Fibroblast of lung (primary cell): Measurements from ENCODE around the gene SNRNP40. TPM values are rescaled to one million over a fixed set of nuclear protein-coding genes. Genes with fewer than 3 reads are reported as not detected.

Source experiments
- DNase-seq, 2 donors: peaks; one replicate each; pipeline versions ENCODE4 v3.0.0 to v3.0.0-alpha.2; 2010; ENCODE audit warnings: low read depth in 2 of 2
- H2AFZ ChIP-seq: 2 replicates; pipeline ENCODE4 v1.5.1; 2012; ENCODE audit warnings: low read length, control low read depth, inconsistent platforms
- H3K27ac ChIP-seq: 2 replicates; pipeline ENCODE4 v1.5.1; 2011; ENCODE audit warnings: low read length, control low read depth; ENCODE audit not compliant: insufficient read depth
- H3K27me3 ChIP-seq: 2 replicates; pipeline ENCODE4 v1.5.1; 2011; ENCODE audit warnings: mild to moderate bottlenecking, low read length; ENCODE audit not compliant: control insufficient read depth, insufficient read depth
- H3K36me3 ChIP-seq: 2 replicates; pipeline ENCODE4 v1.5.1; 2011; ENCODE audit warnings: low read length; ENCODE audit not compliant: control insufficient read depth, insufficient read depth
- H3K4me1 ChIP-seq: 2 replicates; pipeline ENCODE4 v1.5.1; 2011; ENCODE audit warnings: low read length; ENCODE audit not compliant: control insufficient read depth, insufficient read depth; ENCODE audit errors: extremely low read depth
- H3K4me2 ChIP-seq: 2 replicates; pipeline ENCODE4 v1.5.1; 2011; ENCODE audit warnings: low read length, control low read depth; ENCODE audit not compliant: insufficient read depth; ENCODE audit errors: extremely low read depth
- H3K4me3 ChIP-seq, 4 experiments: fragments of 200-600 bp in 1 of 4; sonication (generic) in 1 of 4; replicated peaks in 1 of 4; 2 replicates each; pipeline ENCODE4 v1.5.1; 2011 to 2016; ENCODE audit warnings: low read length in 4 of 4, low read depth in 3 of 4, mild to moderate bottlenecking in 3 of 4, control low read depth in 2 of 4, inconsistent platforms in 1 of 4, mixed read lengths in 1 of 4; ENCODE audit not compliant: insufficient read depth in 1 of 4; ENCODE audit errors: control extremely low read depth in 1 of 4
- H3K79me2 ChIP-seq: 2 replicates; pipeline ENCODE4 v1.5.1; 2012; ENCODE audit warnings: mild to moderate bottlenecking, low read length, inconsistent platforms; ENCODE audit not compliant: control insufficient read depth, insufficient read depth
- H3K9ac ChIP-seq: 2 replicates; pipeline ENCODE4 v1.5.1; 2011; ENCODE audit warnings: mild to moderate bottlenecking, low read length, control low read depth; ENCODE audit not compliant: insufficient read depth
- H3K9me3 ChIP-seq: 2 replicates; pipeline ENCODE4 v1.5.1; 2012; ENCODE audit warnings: low read depth, low read length; ENCODE audit not compliant: control insufficient read depth, insufficient read depth
- H4K20me1 ChIP-seq: 2 replicates; pipeline ENCODE4 v1.5.1; 2011; ENCODE audit warnings: low read length; ENCODE audit not compliant: control insufficient read depth, insufficient read depth; ENCODE audit errors: extremely low read depth
- EZH2 ChIP-seq: IDR thresholded peaks from 2 replicates; pipeline ENCODE4 v1.5.1; 2012; ENCODE audit warnings: low read length, control low read depth, mild to moderate bottlenecking; ENCODE audit errors: missing control alignments
- polyA plus RNA-seq, 2 donors: library from polyadenylated mRNA; depleted of rRNA in 1 of 2; stranded (reverse) in 1 of 2; unstranded in 1 of 2; fragments of >200 nt; gene quantifications; 2 replicates each; pipeline ENCODE4 v1.2.1, GENCODE V29; 2011 to 2012; ENCODE audit warnings: missing spikeins in 1 of 2
- total RNA-seq: library from RNA; depleted of rRNA; stranded (reverse); fragments of >200 nt; gene quantifications from 2 replicates; pipeline ENCODE4 v1.2.1, GENCODE V29; 2014
- TF ChIP-seq, protein P1 (sequence below), 2 donors: IDR thresholded peaks in 1 of 2; conservative IDR thresholded peaks in 1 of 2; 1 replicate in 1 of 2; 2 replicates in 1 of 2; pipeline ENCODE4 v1.5.1; 2011 to 2012; ENCODE audit warnings: low read length in 2 of 2, control low read depth in 1 of 2, inconsistent platforms in 1 of 2, low read depth in 1 of 2, mild to moderate bottlenecking in 1 of 2

SNRNP40 gene
- total and polyA plus RNA-seq, 2 donors (not counting 1 experiment from before 2014, with no cell fraction given): 53.5 to 96.6 TPM

DNA sequence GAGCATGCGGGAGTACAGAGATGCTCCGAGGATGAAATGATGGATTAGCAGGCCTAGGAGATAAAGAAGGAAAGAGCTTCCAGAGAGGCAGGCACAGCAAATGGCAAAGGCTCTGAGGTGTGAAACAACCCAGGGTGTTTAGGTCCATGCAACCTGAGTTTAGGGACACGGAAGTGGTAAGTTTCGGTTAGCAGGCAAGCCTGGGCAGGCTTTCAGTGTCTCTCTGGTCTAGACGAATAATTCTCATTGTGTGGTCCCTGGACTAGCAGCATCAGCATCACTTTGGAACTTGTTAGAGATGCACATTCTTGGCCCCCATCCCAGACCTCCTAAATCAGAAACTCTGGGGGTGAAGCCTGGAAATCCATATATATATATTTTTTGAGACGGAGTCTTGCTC lies 75.5 kb downstream of the SNRNP40 start:
- DNase-seq: no peak
- Histone ChIP-seq H3K9ac (no peak overlapping the region), H3K9me3 (no peaks in the 10 kb centered on the region), H3K4me1 (no peaks in the 10 kb centered on the region), H3K79me2 (no peaks in the 10 kb centered on the region), H3K27ac (no peak overlapping the region), H4K20me1 (no peaks in the 10 kb centered on the region), H3K4me2 (no peak overlapping the region), H2AFZ (no peak overlapping the region), H3K4me3 (no peak overlapping the region), H3K36me3 (no peaks in the 10 kb centered on the region), H3K27me3 (peaks cover 4% of the 10 kb centered on the region)
- no peak for TF ChIP-seq EZH2

- no peaks in the 10 kb centered on the region for H3K36me3 ChIP-seq
- H3K4me2 ChIP-seq: no peak overlapping the region
- H3K27ac ChIP-seq: no peak overlapping the region
- peaks cover 4% of the 10 kb centered on the region for H3K27me3 ChIP-seq
- no peak overlapping the region for H3K9ac ChIP-seq
- TF ChIP-seq, protein P1, sequence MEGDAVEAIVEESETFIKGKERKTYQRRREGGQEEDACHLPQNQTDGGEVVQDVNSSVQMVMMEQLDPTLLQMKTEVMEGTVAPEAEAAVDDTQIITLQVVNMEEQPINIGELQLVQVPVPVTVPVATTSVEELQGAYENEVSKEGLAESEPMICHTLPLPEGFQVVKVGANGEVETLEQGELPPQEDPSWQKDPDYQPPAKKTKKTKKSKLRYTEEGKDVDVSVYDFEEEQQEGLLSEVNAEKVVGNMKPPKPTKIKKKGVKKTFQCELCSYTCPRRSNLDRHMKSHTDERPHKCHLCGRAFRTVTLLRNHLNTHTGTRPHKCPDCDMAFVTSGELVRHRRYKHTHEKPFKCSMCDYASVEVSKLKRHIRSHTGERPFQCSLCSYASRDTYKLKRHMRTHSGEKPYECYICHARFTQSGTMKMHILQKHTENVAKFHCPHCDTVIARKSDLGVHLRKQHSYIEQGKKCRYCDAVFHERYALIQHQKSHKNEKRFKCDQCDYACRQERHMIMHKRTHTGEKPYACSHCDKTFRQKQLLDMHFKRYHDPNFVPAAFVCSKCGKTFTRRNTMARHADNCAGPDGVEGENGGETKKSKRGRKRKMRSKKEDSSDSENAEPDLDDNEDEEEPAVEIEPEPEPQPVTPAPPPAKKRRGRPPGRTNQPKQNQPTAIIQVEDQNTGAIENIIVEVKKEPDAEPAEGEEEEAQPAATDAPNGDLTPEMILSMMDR (conservative IDR thresholded peaks at IDR 0.05 in 1 of 2, IDR thresholded peaks at IDR 0.05 in 1 of 2; ENCODE audit: low read depth in 1 of 2, low read length in 2 of 2): no peak
- TF ChIP-seq EZH2: no peak
- no peak for DNase-seq
- H3K79me2 ChIP-seq: no peaks in the 10 kb centered on the region
- H3K9me3 ChIP-seq: no peaks in the 10 kb centered on the region
- no peak overlapping the region for H3K4me3 ChIP-seq
- no peaks in the 10 kb centered on the region for H3K4me1 ChIP-seq
- no peak overlapping the region for H2AFZ ChIP-seq
- H4K20me1 ChIP-seq: no peaks in the 10 kb centered on the region
These were observed 77.1 kb downstream of the SNRNP40 start for GRCh38 chr1:31219489-31219888.

- no peaks in the 10 kb centered on the region for H3K79me2 ChIP-seq
- H3K9me3 ChIP-seq: no peaks in the 10 kb centered on the region
- no peak overlapping the region for H3K4me2 ChIP-seq
- no peak overlapping the region for H3K4me3 ChIP-seq
- no peak overlapping the region for H3K27ac ChIP-seq
- H4K20me1 ChIP-seq: no peaks in the 10 kb centered on the region
- no peaks in the 10 kb centered on the region for H3K36me3 ChIP-seq
- no peak for DNase-seq
- peaks cover 2% of the 10 kb centered on the region for H3K27me3 ChIP-seq
- H3K4me1 ChIP-seq: no peaks in the 10 kb centered on the region
- H2AFZ ChIP-seq: no peak overlapping the region
- TF ChIP-seq, protein P1 (conservative IDR thresholded peaks at IDR 0.05 in 1 of 2, IDR thresholded peaks at IDR 0.05 in 1 of 2; ENCODE audit: low read depth in 1 of 2, low read length in 2 of 2): no peak
- TF ChIP-seq EZH2: no peak
- no peak overlapping the region for H3K9ac ChIP-seq
These were observed 77.9 kb downstream of the SNRNP40 start for GRCh38 chr1:31218705-31219104.
